ENCODE data around the gene YARS1. TPM values are rescaled to one million over a fixed set of nuclear protein-coding genes. Genes with fewer than 3 reads are reported as not detected.

YARS1 gene
- polyA plus RNA-seq, 1 donor from 2014 or later, result 49.4 TPM

GRCh38 chr1:32810358-32810757 is 6.8 kb downstream of the YARS1 start:
- H3K36me3 ChIP-seq (ENCODE audit: insufficient read depth, low read length), result peaks cover 6% of the 10 kb centered on the region

GRCh38 chr1:32808580-32808979 is 8.6 kb downstream of the YARS1 start:
- no peaks in the 10 kb centered on the region for H3K9me2 ChIP-seq (ENCODE audit: insufficient read depth, low read length)
- no peaks in the 10 kb centered on the region for H4K20me1 ChIP-seq (ENCODE audit: insufficient read depth)
- H3K79me2 ChIP-seq (replicated peaks; ENCODE audit: insufficient read depth, low read length), result peaks cover 3% of the 10 kb centered on the region
- TF ChIP-seq EZH2 (IDR thresholded peaks at IDR 0.05; ENCODE audit: borderline replicate concordance, insufficient read depth, low read length, poor library complexity, severe bottlenecking) (no peak), REST (IDR thresholded peaks at IDR 0.05; ENCODE audit: borderline replicate concordance) (no peak), TAF1 (IDR thresholded peaks at IDR 0.05; ENCODE audit: low read depth) (no peak), EP300 (conservative IDR thresholded peaks at IDR 0.05; ENCODE audit: poor library complexity, severe bottlenecking) (no peak), CTCF (IDR thresholded peaks at IDR 0.05; ENCODE audit: poor library complexity, severe bottlenecking) (no peak), POLR2AphosphoS5 (IDR thresholded peaks at IDR 0.05) (no peak), MXI1 (conservative IDR thresholded peaks at IDR 0.05; ENCODE audit: poor library complexity, severe bottlenecking) (no peak)

More at GRCh38 chr1:32810358-32810757, 6.8 kb downstream of the YARS1 start:
- Histone ChIP-seq H3K9me2 (ENCODE audit: insufficient read depth, low read length) (no peaks in the 10 kb centered on the region), H3K4me3 (ENCODE audit: low read length) (no peak overlapping the region), H3F3A (ENCODE audit: insufficient read depth, low read length, poor library complexity, severe bottlenecking) (no peaks in the 10 kb centered on the region), H3K79me2 (replicated peaks; ENCODE audit: insufficient read depth, low read length) (peaks cover 12% of the 10 kb centered on the region), H3K4me2 (ENCODE audit: low read length) (no peak overlapping the region), H2AFZ (ENCODE audit: low read depth, low read length) (no peak overlapping the region), H3K9ac (ENCODE audit: low read length) (no peak overlapping the region), H3K27me3 (ENCODE audit: insufficient read depth, low read depth, low read length) (no peaks in the 10 kb centered on the region), H3K27ac (ENCODE audit: low read length) (no peak overlapping the region), H4K20me1 (ENCODE audit: insufficient read depth) (no peaks in the 10 kb centered on the region), H3K9me3 (ENCODE audit: low read length) (no peaks in the 10 kb centered on the region)
- TF ChIP-seq MXI1 (conservative IDR thresholded peaks at IDR 0.05; ENCODE audit: poor library complexity, severe bottlenecking) (no peak), RAD21 (conservative IDR thresholded peaks at IDR 0.05) (no peak), CTCF (IDR thresholded peaks at IDR 0.05; ENCODE audit: poor library complexity, severe bottlenecking) (no peak), REST (IDR thresholded peaks at IDR 0.05; ENCODE audit: borderline replicate concordance) (no peak), EP300 (conservative IDR thresholded peaks at IDR 0.05; ENCODE audit: poor library complexity, severe bottlenecking) (no peak), POLR2AphosphoS5 (IDR thresholded peaks at IDR 0.05) (no peak), TAF1 (IDR thresholded peaks at IDR 0.05; ENCODE audit: low read depth) (no peak)

More at GRCh38 chr1:32808580-32808979, 8.6 kb downstream of the YARS1 start:
- Histone ChIP-seq H2AFZ (ENCODE audit: low read depth, low read length) (no peak overlapping the region), H3K9ac (ENCODE audit: low read length) (no peak overlapping the region), H3K9me3 (ENCODE audit: low read length) (no peaks in the 10 kb centered on the region), H3K4me2 (ENCODE audit: low read length) (no peak overlapping the region), H3K36me3 (ENCODE audit: insufficient read depth, low read length) (peaks cover 6% of the 10 kb centered on the region), H3K4me3 (ENCODE audit: low read length) (no peak overlapping the region), H3K27ac (ENCODE audit: low read length) (no peak overlapping the region), H3K27me3 (ENCODE audit: insufficient read depth, low read depth, low read length) (no peaks in the 10 kb centered on the region), H3F3A (ENCODE audit: insufficient read depth, low read length, poor library complexity, severe bottlenecking) (no peaks in the 10 kb centered on the region)

Data from neural cell (in vitro differentiated cells).